Caco-2 (cell line): ENCODE data around the gene SLC22A9. TPM values are rescaled to one million over a fixed set of nuclear protein-coding genes. Genes with fewer than 3 reads are reported as not detected.

Source experiments
- BruUV-seq: library from RNA; stranded (reverse); fragments of 400-500 nt; replicated peaks from 2 replicates; lab custom pipeline; 2021; lab: Mats Ljungman, UMichigan
- CTCF ChIA-PET: fragments of 300-600 bp; sonication (Branson Sonifier 250); formaldehyde crosslinking; loops from one replicate; lab custom pipeline; 2022; ENCODE audit warnings: antibody characterized with exemption; lab: Charles Lee
- POLR2A ChIA-PET: fragments of 300-600 bp; sonication (Branson Sonifier 250); formaldehyde crosslinking; loops from one replicate; lab custom pipeline; 2022; ENCODE audit warnings: antibody characterized with exemption; lab: Charles Lee
- DNase-seq, 2 experiments: peaks; one replicate each; pipeline versions ENCODE4 v3.0.0 to v3.0.0-alpha.2; 2020 to 2022
- H3K27me3 ChIP-seq: replicated peaks from 2 replicates; pipeline ENCODE4 v1.6.0; 2011; ENCODE audit warnings: low read length; ENCODE audit not compliant: control insufficient read depth, insufficient read depth
- H3K36me3 ChIP-seq: 2 replicates; pipeline ENCODE4 v1.5.1; 2011; ENCODE audit warnings: low read length; ENCODE audit not compliant: control insufficient read depth, insufficient read depth
- H3K4me1 ChIP-seq: fragments of 250-450 bp; sonication (Bioruptor Pico); 2 replicates; pipeline ENCODE4 v1.5.1; 2020; ENCODE audit warnings: mild to moderate bottlenecking
- H3K4me3 ChIP-seq: 2 replicates; pipeline ENCODE4 v1.5.1; 2011; ENCODE audit warnings: low read depth, mild to moderate bottlenecking, control low read depth, low read length
- H3K9me3 ChIP-seq: fragments of 250-450 bp; sonication (Bioruptor Pico); 2 replicates; pipeline ENCODE4 v1.5.1; 2020; ENCODE audit warnings: mild to moderate bottlenecking, moderate library complexity
- H3K27ac Mint-ChIP-seq: one replicate; pipeline ENCODE4 v1.8.0; 2022; ENCODE audit warnings: mixed read lengths; ENCODE audit not compliant: unreplicated experiment
- H3K27me3 Mint-ChIP-seq: one replicate; pipeline ENCODE4 v1.8.0; 2022; ENCODE audit warnings: mixed read lengths; ENCODE audit not compliant: insufficient read depth, unreplicated experiment
- H3K36me3 Mint-ChIP-seq: one replicate; pipeline ENCODE4 v1.8.0; 2022; ENCODE audit warnings: mild to moderate bottlenecking, mixed read lengths; ENCODE audit not compliant: insufficient read depth, unreplicated experiment
- H3K4me1 Mint-ChIP-seq: one replicate; pipeline ENCODE4 v1.8.0; 2022; ENCODE audit warnings: low read depth, mixed read lengths; ENCODE audit not compliant: unreplicated experiment
- H3K4me3 Mint-ChIP-seq: one replicate; pipeline ENCODE4 v1.8.0; 2022; ENCODE audit warnings: mild to moderate bottlenecking, moderate library complexity, mixed read lengths; ENCODE audit not compliant: unreplicated experiment
- H3K9me3 Mint-ChIP-seq: one replicate; pipeline ENCODE4 v1.8.0; 2022; ENCODE audit warnings: mixed read lengths; ENCODE audit not compliant: unreplicated experiment
- CTCF ChIP-seq, 2 experiments: fragments of 200-600 bp in 1 of 2; IDR thresholded peaks; 1 replicate in 1 of 2; 2 replicates in 1 of 2; pipeline versions ENCODE4 v1.5.1 to v1.8.0; 2011 to 2022; ENCODE audit warnings: antibody characterized with exemption in 1 of 2, control low read depth in 1 of 2, inconsistent platforms in 1 of 2, low read depth in 1 of 2, low read length in 1 of 2, mild to moderate bottlenecking in 1 of 2, moderate library complexity in 1 of 2; ENCODE audit not compliant: insufficient read depth in 1 of 2, severe bottlenecking in 1 of 2, unreplicated experiment in 1 of 2
- intact Hi-C: fragments of 100-400 bp; cut with micrococcal nuclease; formaldehyde crosslinking; loops from one replicate; pipeline ENCODE4 v1.10.0; 2022; ENCODE audit not compliant: unreplicated experiment
- total RNA-seq: library from RNA; stranded (reverse); gene quantifications from 2 replicates; pipeline ENCODE4 v1.2.3, GENCODE V29; 2022

SLC22A9 gene
- total RNA-seq, 1 experiment from 2014 or later = 2.0 TPM

GRCh38 chr11:63445720-63446119, 76.1 kb downstream of the SLC22A9 start:
- Mint-ChIP-seq H3K9me3 (peaks cover 10% of the 10 kb centered on the region), H3K4me3 (no peak overlapping the region), H3K4me1 (no peaks in the 10 kb centered on the region), H3K27me3 (peaks cover 3% of the 10 kb centered on the region), H3K36me3 (no peaks in the 10 kb centered on the region), H3K27ac (no peak overlapping the region)
- no peak overlapping the region for H3K4me3 ChIP-seq
- ChIA-PET POLR2A (no interaction called here), CTCF (no interaction called here)
- intact Hi-C loops = no loop called here
- no peaks in the 10 kb centered on the region for H3K9me3 ChIP-seq
- no peaks in the 10 kb centered on the region for H3K4me1 ChIP-seq
- no peaks in the 10 kb centered on the region for H3K27me3 ChIP-seq
- TF ChIP-seq CTCF (IDR thresholded peaks at IDR 0.05; ENCODE audit: insufficient read depth in 1 of 2, low read depth in 1 of 2, low read length in 1 of 2, severe bottlenecking in 1 of 2, unreplicated experiment in 1 of 2) = no peak
- H3K36me3 ChIP-seq = no peaks in the 10 kb centered on the region
- no peak for DNase-seq
- no TSS peak for BruUV-seq

GRCh38 chr11:63448646-63449045, 79.1 kb downstream of the SLC22A9 start:
- intact Hi-C loops = no loop called here
- Mint-ChIP-seq H3K4me3 (no peak overlapping the region), H3K27me3 (peaks cover 8% of the 10 kb centered on the region), H3K27ac (no peak overlapping the region), H3K4me1 (no peaks in the 10 kb centered on the region), H3K9me3 (peaks cover 6% of the 10 kb centered on the region), H3K36me3 (no peaks in the 10 kb centered on the region)
- ChIA-PET CTCF (no interaction called here), POLR2A (no interaction called here)
- no peaks in the 10 kb centered on the region for H3K36me3 ChIP-seq
- H3K27me3 ChIP-seq = no peaks in the 10 kb centered on the region
- no peaks in the 10 kb centered on the region for H3K4me1 ChIP-seq
- no TSS peak for BruUV-seq
- no peak for TF ChIP-seq CTCF (IDR thresholded peaks at IDR 0.05; ENCODE audit: insufficient read depth in 1 of 2, low read depth in 1 of 2, low read length in 1 of 2, severe bottlenecking in 1 of 2, unreplicated experiment in 1 of 2)
- no peaks in the 10 kb centered on the region for H3K9me3 ChIP-seq
- no peak for DNase-seq
- H3K4me3 ChIP-seq = no peak overlapping the region

GRCh38 chr11:63459586-63459985, 90.0 kb downstream of the SLC22A9 start:
- Mint-ChIP-seq H3K9me3 (no peaks in the 10 kb centered on the region), H3K27ac (no peak overlapping the region), H3K4me1 (no peaks in the 10 kb centered on the region), H3K36me3 (no peaks in the 10 kb centered on the region), H3K27me3 (no peaks in the 10 kb centered on the region), H3K4me3 (no peak overlapping the region)
- POLR2A ChIA-PET = no interaction called here
- Histone ChIP-seq H3K36me3 (no peaks in the 10 kb centered on the region), H3K4me1 (no peaks in the 10 kb centered on the region), H3K4me3 (no peak overlapping the region), H3K27me3 (no peaks in the 10 kb centered on the region), H3K9me3 (no peaks in the 10 kb centered on the region)
- intact Hi-C loops = no loop called here
- no peak for TF ChIP-seq CTCF (IDR thresholded peaks at IDR 0.05; ENCODE audit: insufficient read depth in 1 of 2, low read depth in 1 of 2, low read length in 1 of 2, severe bottlenecking in 1 of 2, unreplicated experiment in 1 of 2)
- CTCF ChIA-PET = interaction anchor here (0.6 kb wide), 1 partner anchor 343 kb away, joined by 4 read pairs; no protein-coding TSS in a partner anchor
- no peak for DNase-seq
- BruUV-seq = no TSS peak

Other genes starting within 250 kb of the SLC22A9 start
- gene SLC22A24, start 225.6 kb upstream of the SLC22A9 start, total RNA-seq = not detected in 2 replicates
- 0.16 TPM in 1 of 2 replicates, not detected in the other for gene SLC22A25, start 126.2 kb upstream of the SLC22A9 start, total RNA-seq
- 1.2 and 2.3 TPM in 2 replicates for gene PLAAT5, start 121.4 kb downstream of the SLC22A9 start, total RNA-seq
- not detected in 2 replicates for gene LGALS12, start 136.3 kb downstream of the SLC22A9 start, total RNA-seq
- 1.2 TPM in 2 replicates for gene PLAAT4, start 167.0 kb downstream of the SLC22A9 start, total RNA-seq
- 1.2 TPM in 1 of 2 replicates, not detected in the other for gene PLAAT2, start 193.6 kb downstream of the SLC22A9 start, total RNA-seq
- 50.9 and 57.9 TPM in 2 replicates for gene PLAAT3, start 244.6 kb downstream of the SLC22A9 start, total RNA-seq